Measurements from ENCODE around the gene PM20D1.

- TF ChIP-seq MYC (IDR thresholded peaks at IDR 0.05; ENCODE audit: low read depth, low read length) (no peak), MAX (IDR thresholded peaks at IDR 0.05; ENCODE audit: low read depth, low read length) (no peak), CTCF (IDR thresholded peaks at IDR 0.05; ENCODE audit: low read depth, low read length) (no peak)
Observed at GRCh38 chr1:205822397-205822796, 27.5 kb downstream of the PM20D1 start.

Data from NB4 (cell line).